Thyroid gland (tissue), 4 donors: Measurements from ENCODE around the gene STAT3.

Source experiments
- POLR2A ChIP-seq, 2 donors: fragments of 450-650 bp; IDR thresholded peaks; one replicate each; pipeline ENCODE4 v1.6.1; 2017; ENCODE audit warnings: antibody characterized with exemption in 2 of 2, mild to moderate bottlenecking in 2 of 2, moderate library complexity in 1 of 2
- TF ChIP-seq, protein P1 (sequence below), 6 experiments: fragments of 200-600 bp in 3 of 6; fragments of 450-650 bp in 3 of 6; sonication (generic) in 3 of 6; IDR thresholded peaks; one replicate each; pipeline ENCODE4 v1.5.1; 2016 to 2019; ENCODE audit warnings: antibody characterized with exemption in 6 of 6, mild to moderate bottlenecking in 2 of 6, inconsistent platforms in 1 of 6, moderate library complexity in 1 of 6

- TF ChIP-seq, protein P1, sequence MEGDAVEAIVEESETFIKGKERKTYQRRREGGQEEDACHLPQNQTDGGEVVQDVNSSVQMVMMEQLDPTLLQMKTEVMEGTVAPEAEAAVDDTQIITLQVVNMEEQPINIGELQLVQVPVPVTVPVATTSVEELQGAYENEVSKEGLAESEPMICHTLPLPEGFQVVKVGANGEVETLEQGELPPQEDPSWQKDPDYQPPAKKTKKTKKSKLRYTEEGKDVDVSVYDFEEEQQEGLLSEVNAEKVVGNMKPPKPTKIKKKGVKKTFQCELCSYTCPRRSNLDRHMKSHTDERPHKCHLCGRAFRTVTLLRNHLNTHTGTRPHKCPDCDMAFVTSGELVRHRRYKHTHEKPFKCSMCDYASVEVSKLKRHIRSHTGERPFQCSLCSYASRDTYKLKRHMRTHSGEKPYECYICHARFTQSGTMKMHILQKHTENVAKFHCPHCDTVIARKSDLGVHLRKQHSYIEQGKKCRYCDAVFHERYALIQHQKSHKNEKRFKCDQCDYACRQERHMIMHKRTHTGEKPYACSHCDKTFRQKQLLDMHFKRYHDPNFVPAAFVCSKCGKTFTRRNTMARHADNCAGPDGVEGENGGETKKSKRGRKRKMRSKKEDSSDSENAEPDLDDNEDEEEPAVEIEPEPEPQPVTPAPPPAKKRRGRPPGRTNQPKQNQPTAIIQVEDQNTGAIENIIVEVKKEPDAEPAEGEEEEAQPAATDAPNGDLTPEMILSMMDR (IDR thresholded peaks at IDR 0.05): no peak
- no peak for TF ChIP-seq POLR2A (IDR thresholded peaks at IDR 0.05)
Observed at GRCh38 chr17:42271779-42272035, 116.5 kb downstream of the STAT3 start.
